K562 (cell line): ENCODE results near the gene CFD. TPM values are rescaled to one million over a fixed set of nuclear protein-coding genes. Genes with fewer than 3 reads are reported as not detected.

Source experiments
- CBFA2T3 ChIP-seq: fragments of 450-650 bp; IDR thresholded peaks from 2 replicates; pipeline ENCODE4 v1.6.1; 2017
- CBX8 ChIP-seq: fragments of 200-600 bp; sonication (generic); IDR thresholded peaks from 2 replicates; pipeline ENCODE4 v1.6.1; 2012; ENCODE audit warnings: borderline replicate concordance, mixed run types, low read depth, mild to moderate bottlenecking, moderate library complexity, mixed read lengths, low read length, control low read depth, inconsistent platforms; ENCODE audit not compliant: poor library complexity, severe bottlenecking; ENCODE audit errors: extremely low read depth
- E2F3 ChIP-seq: fragments of 250-450 bp; sonication (Bioruptor Pico); IDR thresholded peaks from 2 replicates; pipeline ENCODE4 v1.4.0; 2020; ENCODE audit warnings: mild to moderate bottlenecking
- EGR1 ChIP-seq: fragments of 450-650 bp; conservative IDR thresholded peaks from 2 replicates; pipeline ENCODE4 v1.6.1; 2017; ENCODE audit warnings: mild to moderate bottlenecking
- EP400 ChIP-seq: fragments of 450-650 bp; IDR thresholded peaks from 2 replicates; pipeline ENCODE4 v1.6.1; 2017; ENCODE audit warnings: antibody characterized with exemption, mild to moderate bottlenecking, moderate library complexity
- FOXA3 ChIP-seq, 2 experiments: fragments of 450-650 bp in 1 of 2; sonication (generic) in 1 of 2; formaldehyde crosslinking; IDR thresholded peaks in 1 of 2; conservative IDR thresholded peaks in 1 of 2; 2 replicates each; pipeline versions ENCODE4 v1.4.0 to v1.8.0; 2020 to 2022; ENCODE audit warnings: mild to moderate bottlenecking in 2 of 2, missing genetic modification reagents in 1 of 2
- HMGN3 ChIP-seq: IDR thresholded peaks from 2 replicates; pipeline ENCODE4 v1.6.1; 2011; ENCODE audit warnings: borderline replicate concordance, low read depth, mild to moderate bottlenecking, mixed read lengths, low read length; ENCODE audit not compliant: insufficient read length; ENCODE audit errors: extremely low read depth
- KLF16 ChIP-seq: IDR thresholded peaks from 2 replicates; pipeline ENCODE4 v1.6.1; 2016; ENCODE audit warnings: antibody characterized with exemption
- MCM7 ChIP-seq, 2 experiments: fragments of 450-650 bp; IDR thresholded peaks; 2 replicates each; pipeline ENCODE4 v1.6.1; 2016 to 2018
- MYC ChIP-seq, 2 experiments: fragments of 250-450 bp in 1 of 2; sonication (Bioruptor Pico) in 1 of 2; IDR thresholded peaks; 2 replicates each; pipeline versions ENCODE4 v1.5.1 to v1.6.1; 2012 to 2021; ENCODE audit warnings: low read depth in 2 of 2, borderline replicate concordance in 1 of 2, improper control_type of control experiment in 1 of 2, low read length in 1 of 2, mild to moderate bottlenecking in 1 of 2, moderate library complexity in 1 of 2
- PHF8 ChIP-seq: fragments of 200-600 bp; sonication (generic); IDR thresholded peaks from 2 replicates; pipeline ENCODE4 v1.6.1; 2012; ENCODE audit warnings: mixed run types, mild to moderate bottlenecking, inconsistent platforms, low read length, moderate library complexity, borderline replicate concordance
- PKNOX1 ChIP-seq: fragments of 450-650 bp; IDR thresholded peaks from 2 replicates; pipeline ENCODE4 v1.6.1; 2016
- RBBP5 ChIP-seq: fragments of 200-600 bp; sonication (generic); IDR thresholded peaks from 2 replicates; pipeline ENCODE4 v1.6.1; 2012; ENCODE audit warnings: borderline replicate concordance, mild to moderate bottlenecking, low read length, control low read depth, inconsistent platforms; ENCODE audit not compliant: insufficient read depth, poor library complexity, severe bottlenecking
- SIN3A ChIP-seq, 2 experiments: fragments of 150-350 bp in 1 of 2; IDR thresholded peaks; 2 replicates each; pipeline ENCODE4 v1.6.1; 2011 to 2016; ENCODE audit warnings: borderline replicate concordance in 2 of 2, low read depth in 2 of 2, low read length in 2 of 2, mild to moderate bottlenecking in 2 of 2, moderate library complexity in 2 of 2; ENCODE audit not compliant: control insufficient read depth in 1 of 2
- SNRNP70 ChIP-seq: fragments of 200-400 bp; formaldehyde crosslinking; optimal IDR thresholded peaks from 2 replicates; pipeline ENCODE3; 2017; ENCODE audit warnings: low read depth, low read length
- TAF7 ChIP-seq: fragments of 450-650 bp; IDR thresholded peaks from 2 replicates; pipeline ENCODE4 v1.6.1; 2016; ENCODE audit warnings: missing genetic modification characterization, missing compliant biosample characterization
- ZNF354B ChIP-seq: fragments of 250-450 bp; sonication (Bioruptor Pico); IDR thresholded peaks from 2 replicates; pipeline ENCODE4 v1.4.0; 2020
- ZNF407 ChIP-seq: fragments of 450-650 bp; IDR thresholded peaks from 2 replicates; pipeline ENCODE4 v1.6.1; 2016; ENCODE audit warnings: low read depth
- polyA plus RNA-seq, 8 experiments: library from polyadenylated mRNA; depleted of rRNA in 4 of 8; stranded (reverse) in 5 of 8; unstranded in 3 of 8; fragments of >200 nt; fragmentation: Nextera tagmentation in 2 of 8; fragmentation: Illumina TruSeq in 1 of 8; extraction: Ambion mirVana in 2 of 8; extraction: Trizol in 1 of 8; gene quantifications; 2 replicates each; pipeline versions ENCODE4 v1.2.1 to v1.2.3, GENCODE V29; 2011 to 2014; ENCODE audit warnings: inconsistent platforms in 1 of 8, missing spikeins in 1 of 8
- total RNA-seq, 7 experiments: library from RNA; depleted of rRNA in 6 of 7; stranded (reverse); fragments of >200 nt in 6 of 7; fragmentation: Illumina TruSeq in 2 of 7; extraction: Trizol in 2 of 7; gene quantifications; 2 replicates each; pipeline versions ENCODE4 v1.2.1 to v1.2.3, GENCODE V29; 2011 to 2021; ENCODE audit warnings: low replicate concordance in 1 of 7

Gene CFD
- total and polyA plus RNA-seq, 9 of the 15 experiments (the other 6 are each of a cell fraction or from before 2014, with no cell fraction given) = 0.52 to 59.4 (median 7.6) TPM

GRCh38 chr19:862581-863314, 3.3 kb downstream of the CFD start (continued):
- TF ChIP-seq ZNF407 (no peak), KLF16 (no peak), PKNOX1 (peak; percentile 30; the same call in 1 of the 2 replicates), HMGN3 (peak; percentile 40), TAF7 (tag) (no peak), E2F3 (CRISPR knock-in tag) (no peak), FOXA3 (CRISPR knock-in tag; conservative IDR thresholded peaks at IDR 0.05 in 1 of 2, IDR thresholded peaks at IDR 0.05 in 1 of 2) (peak in 1 of 2 experiments; percentile 85; a peak in 2 of 4 replicates), CBFA2T3 (no peak), CBX8 (no peak), EP400 (peak; percentile 25; the same call in 1 of the 2 replicates), ZNF354B (CRISPR knock-in tag) (no peak), RBBP5 (peak; percentile 17), EGR1 (peak; percentile 97), PHF8 (peak; percentile 16; the same call in 1 of the 2 replicates), MCM7 (IDR thresholded peaks at IDR 0.05) (no peak), SIN3A (IDR thresholded peaks at IDR 0.05; ENCODE audit: borderline replicate concordance in 2 of 2, control insufficient read depth in 1 of 2, low read depth in 2 of 2, low read length in 2 of 2) (peak; percentile 25 to 50; a peak in 2 of 4 replicates), SNRNP70 (no peak), MYC (IDR thresholded peaks at IDR 0.05; ENCODE audit: low read depth, low read length) (peak; percentile 51; the same call in 1 of the 2 replicates), MYC (CRISPR knock-in tag; IDR thresholded peaks at IDR 0.05; ENCODE audit: borderline replicate concordance, low read depth) (no peak)
